Fibroblast of the aortic adventitia (primary cell): ENCODE measurements around the gene MTAP. TPM values are rescaled to one million over a fixed set of nuclear protein-coding genes. Genes with fewer than 3 reads are reported as not detected.

Experiments used
- DNase-seq: peaks from one replicate; pipeline ENCODE4 v3.0.0-alpha.2; 2010; ENCODE audit warnings: low read depth
- H3K4me3 ChIP-seq: 2 replicates; pipeline ENCODE4 v1.5.1; 2011; ENCODE audit warnings: low read depth, mild to moderate bottlenecking, control low read depth, low read length, moderate library complexity
- CTCF ChIP-seq: IDR thresholded peaks from 2 replicates; pipeline ENCODE4 v1.5.1; 2011; ENCODE audit warnings: mild to moderate bottlenecking, low read length, control low read depth, inconsistent platforms; ENCODE audit not compliant: insufficient read depth
- total RNA-seq: library from RNA; depleted of rRNA; stranded (reverse); fragments of >200 nt; gene quantifications from 2 replicates; pipeline ENCODE4 v1.2.3, GENCODE V29; 2012; ENCODE audit warnings: low replicate concordance

The MTAP gene
- total RNA-seq, 1 donor: 62.2 TPM

- TF ChIP-seq CTCF: no peak
- H3K4me3 ChIP-seq: no peak overlapping the region
- DNase-seq: peak; percentile 60
Observed at GRCh38 chr9:21919377-21920362, 117.2 kb downstream of the MTAP start.

- no peak for DNase-seq
- TF ChIP-seq CTCF: no peak
- no peak overlapping the region for H3K4me3 ChIP-seq
Observed at GRCh38 chr9:21923694-21924093, 121.3 kb downstream of the MTAP start.

- no peak overlapping the region for H3K4me3 ChIP-seq
- no peak for DNase-seq
- TF ChIP-seq CTCF: no peak
Observed at GRCh38 chr9:21927752-21928151, 125.3 kb downstream of the MTAP start.

GRCh38 chr9:21931428-21931827 lies 129.0 kb downstream of the MTAP start:
- no peak for TF ChIP-seq CTCF
- DNase-seq: no peak
- no peak overlapping the region for H3K4me3 ChIP-seq

- no peak overlapping the region for H3K4me3 ChIP-seq
- DNase-seq: no peak
- TF ChIP-seq CTCF: no peak
Observed at GRCh38 chr9:21933281-21933680, 130.8 kb downstream of the MTAP start.

- DNase-seq: peak; percentile 20
- TF ChIP-seq CTCF: no peak
- no peak overlapping the region for H3K4me3 ChIP-seq
Observed at GRCh38 chr9:21933865-21934264, 131.4 kb downstream of the MTAP start.
